ENCODE data around the gene CLPTM1L. TPM values are rescaled to one million over a fixed set of nuclear protein-coding genes. Genes with fewer than 3 reads are reported as not detected.

The CLPTM1L gene
- total RNA-seq, 2 experiments from 2014 or later = 395 TPM

GRCh38 chr5:1387876-1388275, 43.0 kb upstream of the CLPTM1L start:
- intact Hi-C loops (cut with micrococcal nuclease; ENCODE audit: unreplicated experiment) = no loop called here
- Histone ChIP-seq H3K79me2 (ENCODE audit: insufficient read depth, low read depth, low read length) (no peaks in the 10 kb centered on the region), H3K36me3 (ENCODE audit: insufficient read depth, low read length) (no peaks in the 10 kb centered on the region), H4K20me1 (ENCODE audit: insufficient read depth, low read length) (no peaks in the 10 kb centered on the region), H3K9me2 (ENCODE audit: insufficient read depth, low read length) (no peaks in the 10 kb centered on the region), H3K27ac (ENCODE audit: low read depth, low read length, poor library complexity, severe bottlenecking) (no peak overlapping the region), H3K4me1 (ENCODE audit: insufficient read depth, low read length, poor library complexity, severe bottlenecking) (peaks cover 20% of the 10 kb centered on the region), H3K9me3 (ENCODE audit: low read length) (no peaks in the 10 kb centered on the region), H3K4me2 (ENCODE audit: low read length) (no peak overlapping the region), H3K4me3 (ENCODE audit: low read depth, low read length, poor library complexity, severe bottlenecking) (no peak overlapping the region), H2AFZ (ENCODE audit: low read length) (no peak overlapping the region)
- TF ChIP-seq CTCF (conservative IDR thresholded peaks at IDR 0.05; ENCODE audit: low read length) (no peak), EZH2phosphoT487 (IDR thresholded peaks at IDR 0.05; ENCODE audit: borderline replicate concordance, low read depth, low read length) (no peak)
- DNase-seq (ENCODE audit: low spot score) = no peak
- BruUV-seq (replicated peaks) = no TSS peak
- POLR2A ChIA-PET = no interaction called here
- CTCF ChIA-PET (ENCODE audit: unreplicated experiment) = no interaction called here

- no TSS peak for BruUV-seq (replicated peaks)
- H4K20me1 ChIP-seq (ENCODE audit: insufficient read depth, low read length) = no peaks in the 10 kb centered on the region
- H3K4me2 ChIP-seq (ENCODE audit: low read length) = peak overlapping the region; percentile 68
- H3K9me2 ChIP-seq (ENCODE audit: insufficient read depth, low read length) = no peaks in the 10 kb centered on the region
- TF ChIP-seq CTCF (conservative IDR thresholded peaks at IDR 0.05; ENCODE audit: low read length) (no peak), EZH2phosphoT487 (IDR thresholded peaks at IDR 0.05; ENCODE audit: borderline replicate concordance, low read depth, low read length) (no peak)
- no peak overlapping the region for H3K27ac ChIP-seq (ENCODE audit: low read depth, low read length, poor library complexity, severe bottlenecking)
- H3K4me3 ChIP-seq (ENCODE audit: low read depth, low read length, poor library complexity, severe bottlenecking) = no peak overlapping the region
- H2AFZ ChIP-seq (ENCODE audit: low read length) = no peak overlapping the region; the same call in 1 of the 2 replicates
- intact Hi-C loops (cut with micrococcal nuclease; ENCODE audit: unreplicated experiment) = no loop called here
- ChIA-PET POLR2A (interaction anchor here (3.1 kb wide), 1 partner anchor 45 kb away, joined by 11 read pairs; no protein-coding TSS in a partner anchor), CTCF (ENCODE audit: unreplicated experiment) (no interaction called here)
- no peak for DNase-seq (ENCODE audit: low spot score)
- H3K36me3 ChIP-seq (ENCODE audit: insufficient read depth, low read length) = no peaks in the 10 kb centered on the region
- H3K79me2 ChIP-seq (ENCODE audit: insufficient read depth, low read depth, low read length) = no peaks in the 10 kb centered on the region
- peaks cover 20% of the 10 kb centered on the region for H3K4me1 ChIP-seq (ENCODE audit: insufficient read depth, low read length, poor library complexity, severe bottlenecking)
- no peaks in the 10 kb centered on the region for H3K9me3 ChIP-seq (ENCODE audit: low read length)
These were observed 42.3 kb upstream of the CLPTM1L start for GRCh38 chr5:1387059-1387755.

- no peaks in the 10 kb centered on the region for H3K36me3 ChIP-seq (ENCODE audit: insufficient read depth, low read length)
- no peaks in the 10 kb centered on the region for H4K20me1 ChIP-seq (ENCODE audit: insufficient read depth, low read length)
- H3K9me3 ChIP-seq (ENCODE audit: low read length) = no peaks in the 10 kb centered on the region
- intact Hi-C loops (cut with micrococcal nuclease; ENCODE audit: unreplicated experiment) = no loop called here
- ChIA-PET CTCF (ENCODE audit: unreplicated experiment) (no interaction called here), POLR2A (interaction anchor here (3.1 kb wide), 1 partner anchor 44 kb away, joined by 11 read pairs; no protein-coding TSS in a partner anchor)
- peak overlapping the region; percentile 67 for H3K4me3 ChIP-seq (ENCODE audit: low read depth, low read length, poor library complexity, severe bottlenecking)
- no peaks in the 10 kb centered on the region for H3K9me2 ChIP-seq (ENCODE audit: insufficient read depth, low read length)
- H3K27ac ChIP-seq (ENCODE audit: low read depth, low read length, poor library complexity, severe bottlenecking) = peak overlapping the region; percentile 43
- TF ChIP-seq CTCF (conservative IDR thresholded peaks at IDR 0.05; ENCODE audit: low read length) = no peak
- no peak for TF ChIP-seq EZH2phosphoT487 (IDR thresholded peaks at IDR 0.05; ENCODE audit: borderline replicate concordance, low read depth, low read length)
- no peaks in the 10 kb centered on the region for H3K79me2 ChIP-seq (ENCODE audit: insufficient read depth, low read depth, low read length)
- no TSS peak for BruUV-seq (replicated peaks)
- peak overlapping the region; percentile 82 for H2AFZ ChIP-seq (ENCODE audit: low read length)
- DNase-seq (ENCODE audit: low spot score) = peak; percentile 71
- H3K4me1 ChIP-seq (ENCODE audit: insufficient read depth, low read length, poor library complexity, severe bottlenecking) = peaks cover 20% of the 10 kb centered on the region
- H3K4me2 ChIP-seq (ENCODE audit: low read length) = peak overlapping the region; percentile 68
These were observed 41.4 kb upstream of the CLPTM1L start for GRCh38 chr5:1386274-1386717.
